ENCODE results near the gene RAET1G. TPM values are rescaled to one million over a fixed set of nuclear protein-coding genes. Genes with fewer than 3 reads are reported as not detected.
A peak's percentile ranks its signal among the peaks of the same experiment; 100 is the strongest.
"Not testable (repeated sequence)": the region's sequence is repeated elsewhere in the genome, so short reads cannot be mapped to it uniquely, and the experiment has no call there.

The RAET1G gene
- total RNA-seq, 2 experiments from 2014 or later: not detected

DNA sequence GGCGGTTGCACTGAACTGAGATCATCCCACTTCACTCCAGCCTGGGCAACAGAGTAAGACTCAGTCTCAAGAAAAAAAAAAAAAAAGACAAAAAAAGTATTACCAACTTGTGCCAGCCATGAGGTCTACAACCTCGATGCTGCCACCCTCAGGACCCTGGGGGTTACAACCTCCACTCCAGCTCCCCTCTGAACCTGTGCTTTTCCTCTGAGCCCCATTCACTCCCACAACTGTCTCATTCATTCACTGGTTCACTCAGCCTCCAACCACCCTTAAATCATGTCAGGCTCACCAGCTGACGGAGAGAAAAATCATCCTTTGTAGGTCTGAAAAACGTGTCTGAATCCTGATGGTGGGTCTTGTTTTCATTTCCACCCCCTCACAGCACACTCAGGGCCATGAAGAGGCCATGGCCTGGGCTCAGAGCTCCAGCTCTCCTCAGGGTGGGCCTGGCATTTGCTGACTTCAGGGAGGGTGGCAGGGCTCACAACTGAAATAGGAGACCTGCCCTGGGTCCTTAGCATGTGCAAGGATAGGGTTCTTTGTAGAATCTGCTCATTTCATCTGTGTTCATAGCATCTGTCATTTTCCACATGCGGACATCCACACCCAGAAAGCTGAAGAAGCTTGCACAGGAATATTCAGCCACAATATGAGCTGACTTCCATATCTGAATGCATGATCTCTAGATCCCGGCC is 39.0 kb upstream of the RAET1G start:
- Mint-ChIP-seq H3K36me3 (peaks cover 4% of the 10 kb centered on the region), H3K4me3 (no peak overlapping the region), H3K27me3 (peaks cover 81% of the 10 kb centered on the region), H3K27ac (no peak overlapping the region), H3K9me3 (ENCODE audit: low read depth) (no peaks in the 10 kb centered on the region), H3K4me1 (peaks cover 22% of the 10 kb centered on the region)
- DNase-seq: peak; percentile 51
- no peak for ATAC-seq
- CTCF ChIA-PET: interaction anchor here (0.6 to 1.3 kb wide), 4 partner anchors 55 to 412 kb away, joined by 3 to 4 read pairs (median 3); no protein-coding TSS in a partner anchor

DNA sequence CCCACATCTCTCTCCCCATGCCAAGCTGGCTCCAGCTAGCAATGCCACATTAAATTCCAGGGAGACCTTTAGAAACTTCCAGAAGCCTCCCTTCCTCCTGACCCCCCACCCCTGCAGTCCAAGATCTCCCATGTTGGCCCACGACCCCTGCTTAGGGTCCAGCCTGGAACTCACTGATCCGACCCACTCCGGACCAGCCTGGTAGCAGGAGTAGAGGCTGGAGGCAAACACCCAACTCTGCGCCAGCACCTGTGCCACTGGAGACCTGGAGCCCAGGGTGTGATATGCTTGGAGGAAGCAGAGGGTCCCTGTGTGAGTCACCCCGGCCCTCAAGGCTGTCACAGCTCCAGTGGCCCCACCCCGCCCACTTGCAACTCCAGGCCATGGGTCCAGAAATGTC is 37.6 kb upstream of the RAET1G start:
- Mint-ChIP-seq H3K27ac (no peak overlapping the region), H3K4me3 (no peak overlapping the region), H3K36me3 (peaks cover 4% of the 10 kb centered on the region), H3K9me3 (ENCODE audit: low read depth) (no peaks in the 10 kb centered on the region), H3K4me1 (peaks cover 25% of the 10 kb centered on the region), H3K27me3 (peaks cover 84% of the 10 kb centered on the region)
- ATAC-seq (no peak), DNase-seq (peak; percentile 38)
- CTCF ChIA-PET: interaction anchor here (1.3 kb wide), 1 partner anchor 56 kb away, joined by 4 read pairs; no protein-coding TSS in a partner anchor

DNA sequence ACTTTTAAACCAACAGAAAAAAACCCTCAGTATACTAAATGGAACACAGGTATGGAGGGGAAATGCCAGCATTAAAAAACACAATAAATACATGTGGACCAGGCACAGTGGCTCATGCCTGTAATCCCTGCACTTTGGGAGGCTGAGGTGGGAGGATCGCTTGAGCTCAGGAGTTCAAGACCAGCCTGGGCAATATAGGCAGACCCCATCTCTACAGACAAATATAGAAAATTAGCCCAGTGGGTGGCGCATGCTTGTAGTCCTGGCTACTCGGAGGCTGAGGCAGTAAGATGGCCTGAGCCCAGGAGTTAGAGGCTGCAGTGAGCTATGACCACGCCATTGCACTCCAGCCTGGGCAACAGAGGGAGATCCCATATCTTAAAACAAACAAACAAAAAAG is 36.9 kb upstream of the RAET1G start:
- CTCF ChIA-PET; ATAC-seq; H3K4me3 Mint-ChIP-seq; H3K9me3 Mint-ChIP-seq (ENCODE audit: low read depth); H3K36me3 Mint-ChIP-seq; H3K27ac Mint-ChIP-seq: not testable (repeated sequence)
- Mint-ChIP-seq H3K4me1 (peaks cover 26% of the 10 kb centered on the region), H3K27me3 (peaks cover 84% of the 10 kb centered on the region)
- peak; percentile 12 for DNase-seq

DNA sequence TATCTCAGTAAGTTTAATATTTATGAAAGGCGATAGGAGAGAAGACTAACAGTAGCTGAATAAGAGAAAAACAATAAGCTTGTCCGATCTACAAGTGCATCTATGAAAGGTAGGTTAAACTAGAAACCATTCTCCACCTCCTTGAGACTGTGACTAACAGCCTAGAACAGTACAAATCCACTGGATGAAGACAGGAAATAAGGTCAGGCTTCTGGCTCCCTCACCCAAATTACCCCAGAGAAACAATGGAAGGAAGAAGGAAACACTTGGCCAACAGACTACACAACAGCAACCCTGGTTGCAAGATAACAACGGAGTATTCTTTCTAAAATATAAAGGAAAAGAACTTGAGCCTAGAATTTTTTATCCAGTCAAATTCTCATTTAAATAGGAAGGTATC is 35.2 kb upstream of the RAET1G start:
- not testable (repeated sequence) for H3K27ac Mint-ChIP-seq; H3K4me3 Mint-ChIP-seq; H3K9me3 Mint-ChIP-seq (ENCODE audit: low read depth); ATAC-seq; DNase-seq; H3K36me3 Mint-ChIP-seq
- CTCF ChIA-PET: interaction anchor here (1.3 kb wide), 1 partner anchor 58 kb away, joined by 3 read pairs; no protein-coding TSS in a partner anchor
- Mint-ChIP-seq H3K27me3 (peaks cover 77% of the 10 kb centered on the region), H3K4me1 (peaks cover 21% of the 10 kb centered on the region)

DNA sequence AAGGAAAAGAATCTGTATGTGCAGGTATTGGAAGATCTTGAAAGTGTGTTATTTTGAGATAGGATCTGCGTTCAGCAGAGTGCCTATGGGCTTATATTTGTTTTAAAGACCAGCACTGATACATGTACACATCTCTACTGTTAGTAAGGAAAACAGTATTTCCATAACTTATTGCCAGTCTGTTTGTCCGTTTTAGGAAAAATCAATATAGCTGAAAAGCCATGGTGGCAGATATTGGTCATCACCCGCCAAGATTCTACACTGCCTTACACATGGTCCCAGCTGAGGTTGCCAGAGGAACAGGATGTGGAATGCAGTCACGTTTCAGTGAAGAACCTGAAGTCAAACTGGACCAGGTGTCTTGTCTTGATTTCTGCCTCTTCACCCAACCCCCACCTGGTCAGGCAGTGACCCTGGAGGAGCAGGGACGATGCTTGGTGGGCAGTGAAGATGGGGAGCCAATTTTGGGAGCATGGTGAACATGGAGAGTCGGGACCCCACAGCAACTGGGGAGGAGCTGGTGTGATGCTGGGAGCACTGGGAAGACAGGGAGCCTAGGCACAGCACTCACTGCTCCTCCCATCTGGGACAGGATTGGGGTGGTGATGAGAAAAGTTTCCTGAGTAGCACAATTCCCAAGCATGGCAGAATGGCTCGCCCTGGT is 32.9 kb upstream of the RAET1G start:
- H3K9me3 Mint-ChIP-seq (ENCODE audit: low read depth); H3K27ac Mint-ChIP-seq; H3K4me3 Mint-ChIP-seq; ATAC-seq; H3K36me3 Mint-ChIP-seq; CTCF ChIA-PET: not testable (repeated sequence)
- DNase-seq: peak; percentile 37
- Mint-ChIP-seq H3K4me1 (peaks cover 15% of the 10 kb centered on the region), H3K27me3 (peaks cover 83% of the 10 kb centered on the region)

DNA sequence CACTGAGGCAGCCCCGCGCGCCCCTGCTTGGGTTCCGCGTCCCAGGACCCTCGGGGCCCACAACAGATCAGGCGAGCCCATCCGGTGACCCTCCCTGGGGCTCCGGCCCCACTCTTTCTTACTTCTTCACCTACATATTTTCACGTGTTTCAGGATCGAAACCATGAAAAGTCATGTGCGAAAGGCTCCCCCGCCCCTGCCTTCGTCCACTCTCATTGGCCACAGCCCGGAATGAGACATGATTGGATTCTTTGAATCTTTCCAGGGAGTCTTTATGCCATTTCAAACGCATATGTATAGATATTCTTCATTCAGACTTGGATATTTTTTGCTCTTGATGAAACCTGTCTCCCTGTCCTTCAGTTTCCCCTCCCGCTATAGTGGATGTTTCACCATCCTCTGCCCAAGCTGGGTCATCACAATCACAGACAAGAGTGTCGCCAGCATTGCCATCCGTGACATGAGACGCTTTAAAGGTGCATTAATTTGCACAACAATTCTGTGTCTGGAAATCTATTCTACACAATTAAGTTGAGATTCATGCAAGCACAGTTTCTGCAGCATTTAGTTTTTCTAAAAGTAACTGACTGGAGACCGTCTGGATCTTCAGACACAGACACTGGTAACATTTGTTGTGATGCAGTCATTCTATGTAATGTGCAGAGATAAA is 32.2 kb upstream of the RAET1G start:
- DNase-seq: peak; percentile 23
- CTCF ChIA-PET; H3K9me3 Mint-ChIP-seq (ENCODE audit: low read depth); ATAC-seq; H3K36me3 Mint-ChIP-seq; H3K27ac Mint-ChIP-seq; H3K4me3 Mint-ChIP-seq: not testable (repeated sequence)
- Mint-ChIP-seq H3K4me1 (peaks cover 15% of the 10 kb centered on the region), H3K27me3 (peaks cover 84% of the 10 kb centered on the region)

DNA sequence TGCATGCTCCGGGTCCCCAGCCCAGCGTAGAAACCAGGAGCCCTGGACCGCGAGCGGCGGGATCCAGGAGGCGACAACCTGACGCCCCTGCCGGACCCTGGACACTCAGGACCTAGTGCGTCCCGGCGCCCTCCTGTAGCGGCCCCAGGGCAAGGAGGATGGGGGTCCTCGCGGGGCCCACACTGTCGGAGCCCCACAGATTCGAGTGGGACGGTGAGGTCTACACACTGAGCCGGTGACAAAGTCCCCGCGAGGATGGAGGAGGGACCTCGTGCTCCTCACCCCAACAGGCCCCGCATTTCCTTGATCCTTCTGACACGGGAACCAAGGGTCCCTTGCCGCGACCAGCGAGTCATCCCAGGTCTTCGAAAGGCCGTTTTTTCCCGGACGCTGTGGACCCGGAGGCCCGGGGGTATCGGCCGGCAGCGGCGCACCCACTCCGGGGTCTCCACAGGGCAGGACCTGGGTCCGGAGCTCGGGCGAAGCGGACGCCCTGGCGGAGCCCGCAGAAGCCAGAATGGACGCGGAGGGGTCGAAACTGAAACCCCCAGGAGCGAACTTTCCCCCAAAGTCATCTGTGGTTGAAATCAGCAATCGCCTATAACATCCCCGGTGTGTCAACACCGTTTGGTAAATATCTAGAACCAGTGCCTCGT is 31.5 kb upstream of the RAET1G start:
- H3K9me3 Mint-ChIP-seq (ENCODE audit: low read depth); CTCF ChIA-PET; H3K27ac Mint-ChIP-seq; H3K4me3 Mint-ChIP-seq; H3K36me3 Mint-ChIP-seq: not testable (repeated sequence)
- Mint-ChIP-seq H3K27me3 (peaks cover 84% of the 10 kb centered on the region), H3K4me1 (peaks cover 15% of the 10 kb centered on the region)
- DNase-seq: peak; percentile 38
- ATAC-seq: peak; percentile 45

DNA sequence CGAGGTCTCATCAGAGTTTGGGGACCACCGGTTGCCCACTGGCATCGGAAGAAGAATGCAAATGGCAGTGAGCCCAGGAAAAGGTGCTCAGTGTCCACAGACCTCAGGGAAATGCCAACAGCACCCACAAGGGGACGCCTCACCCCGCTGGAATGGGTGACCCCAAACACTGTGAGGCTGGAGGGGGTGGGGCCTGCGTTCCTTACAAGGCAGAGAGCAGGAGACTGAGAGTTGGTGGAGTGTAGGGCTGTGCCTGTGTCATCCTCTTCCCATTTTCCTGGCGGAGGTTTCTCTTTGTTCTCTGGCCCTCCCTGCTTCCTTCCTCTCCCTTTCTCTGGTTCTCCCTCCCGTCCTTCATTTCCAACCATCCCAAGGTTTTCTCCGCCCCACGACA is 31.0 kb upstream of the RAET1G start:
- H3K36me3 Mint-ChIP-seq; H3K4me3 Mint-ChIP-seq; H3K27ac Mint-ChIP-seq; H3K9me3 Mint-ChIP-seq (ENCODE audit: low read depth): not testable (repeated sequence)
- CTCF ChIA-PET: interaction anchor here (2.5 kb wide), 1 partner anchor 63 kb away, joined by 10 read pairs; no protein-coding TSS in a partner anchor
- peak; percentile 91 for ATAC-seq
- H3K4me1 Mint-ChIP-seq: peaks cover 15% of the 10 kb centered on the region
- DNase-seq: peak; percentile 15
- H3K27me3 Mint-ChIP-seq: peaks cover 83% of the 10 kb centered on the region

DNA sequence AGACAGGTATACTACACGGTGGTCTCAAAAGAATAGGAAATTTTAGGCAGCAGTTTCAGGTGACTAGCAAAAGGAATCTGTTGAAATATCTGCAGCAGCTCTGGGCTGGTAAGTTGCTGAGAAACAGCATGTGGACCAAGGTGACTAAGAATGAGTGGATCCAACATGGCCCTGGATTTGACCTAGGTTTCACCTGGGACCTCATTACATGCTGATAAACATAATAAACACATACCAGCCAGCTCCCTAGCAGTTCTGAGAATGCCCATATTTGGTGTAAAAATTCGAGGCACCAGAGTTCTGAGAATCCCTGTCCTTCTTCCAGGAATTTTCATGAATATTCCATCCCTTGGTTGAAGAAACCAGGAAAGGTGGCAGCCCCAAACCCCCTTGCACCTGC is 30.5 kb upstream of the RAET1G start:
- not testable (repeated sequence) for H3K9me3 Mint-ChIP-seq (ENCODE audit: low read depth); H3K27ac Mint-ChIP-seq; H3K4me3 Mint-ChIP-seq; H3K36me3 Mint-ChIP-seq; ATAC-seq
- CTCF ChIA-PET: interaction anchor here (2.5 kb wide), 1 partner anchor 64 kb away, joined by 10 read pairs; no protein-coding TSS in a partner anchor
- Mint-ChIP-seq H3K27me3 (peaks cover 84% of the 10 kb centered on the region), H3K4me1 (peaks cover 15% of the 10 kb centered on the region)
- DNase-seq: peak; percentile 15

DNA sequence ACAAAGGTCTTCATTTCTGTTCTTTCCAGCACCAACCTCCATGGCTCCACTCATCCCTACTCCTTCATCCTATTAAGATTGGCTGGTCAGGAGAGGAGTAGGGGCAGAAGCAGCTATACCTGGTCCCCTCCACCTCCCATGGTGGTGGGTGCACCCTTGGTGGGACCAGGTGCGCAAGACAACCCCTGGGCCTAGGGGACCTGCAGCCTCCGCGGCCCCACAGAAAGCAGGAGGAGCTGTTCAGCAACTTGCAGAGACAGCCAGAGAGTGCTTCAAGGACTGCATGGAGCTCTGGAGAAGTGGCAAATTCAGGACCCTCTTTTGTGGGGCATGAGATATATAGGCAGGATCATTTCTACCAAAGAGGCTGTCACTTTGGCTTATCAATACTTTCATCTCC is 28.7 kb upstream of the RAET1G start:
- Mint-ChIP-seq H3K9me3 (ENCODE audit: low read depth) (no peaks in the 10 kb centered on the region), H3K27ac (no peak overlapping the region), H3K4me1 (peaks cover 15% of the 10 kb centered on the region), H3K36me3 (no peaks in the 10 kb centered on the region), H3K4me3 (no peak overlapping the region), H3K27me3 (peaks cover 77% of the 10 kb centered on the region)
- DNase-seq (no peak), ATAC-seq (no peak)
- CTCF ChIA-PET: interaction anchor here (2.5 kb wide), 1 partner anchor 65 kb away, joined by 10 read pairs; no protein-coding TSS in a partner anchor

DNA sequence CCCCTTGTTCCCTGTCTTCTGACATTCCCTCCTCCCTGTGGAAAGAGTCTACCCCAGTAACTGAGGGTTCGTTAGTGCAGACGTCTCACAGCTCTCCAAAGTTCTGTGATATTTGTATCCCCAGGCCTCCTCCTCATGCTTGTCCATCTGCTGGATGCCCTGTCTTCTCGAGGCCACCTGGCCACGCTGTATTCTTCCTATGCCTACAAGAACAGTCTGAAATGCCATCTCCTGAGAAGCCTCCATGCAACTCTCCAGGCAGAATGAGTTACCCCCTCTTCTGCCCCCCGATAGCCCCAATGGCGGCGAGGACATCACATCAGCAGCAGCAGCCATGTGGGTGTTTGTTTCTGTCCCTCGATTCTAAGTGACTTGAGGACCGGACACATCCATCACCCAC is 28.2 kb upstream of the RAET1G start:
- H3K9me3 Mint-ChIP-seq (ENCODE audit: low read depth): no peaks in the 10 kb centered on the region
- H3K4me3 Mint-ChIP-seq: no peak overlapping the region
- ATAC-seq (no peak), DNase-seq (no peak)
- H3K36me3 Mint-ChIP-seq: no peaks in the 10 kb centered on the region
- H3K27ac Mint-ChIP-seq: no peak overlapping the region
- peaks cover 79% of the 10 kb centered on the region for H3K27me3 Mint-ChIP-seq
- H3K4me1 Mint-ChIP-seq: peaks cover 15% of the 10 kb centered on the region
- CTCF ChIA-PET: no interaction called here

DNA sequence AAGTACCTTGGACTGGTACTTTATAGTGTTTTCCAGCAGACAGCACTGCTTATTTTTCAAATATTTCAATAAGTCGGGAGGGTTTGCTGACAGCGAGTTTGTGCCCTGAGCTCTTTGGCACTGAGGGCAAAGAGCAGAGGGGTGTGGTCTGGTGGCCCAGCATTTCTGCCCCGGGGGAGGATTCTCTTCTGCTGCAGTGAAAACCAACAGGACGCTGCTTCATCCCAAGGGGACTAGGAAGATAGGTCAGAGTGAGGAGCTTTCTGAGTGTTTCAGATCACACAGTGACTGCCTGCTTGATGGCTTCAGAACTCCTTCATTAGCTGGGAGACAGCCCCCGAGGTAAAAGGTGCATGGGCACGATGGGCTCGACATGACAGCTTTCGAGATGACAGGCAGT is 27.5 kb upstream of the RAET1G start:
- CTCF ChIA-PET: no interaction called here
- Mint-ChIP-seq H3K9me3 (ENCODE audit: low read depth) (no peaks in the 10 kb centered on the region), H3K27me3 (peaks cover 74% of the 10 kb centered on the region), H3K27ac (no peak overlapping the region), H3K36me3 (no peaks in the 10 kb centered on the region), H3K4me3 (no peak overlapping the region), H3K4me1 (peaks cover 12% of the 10 kb centered on the region)
- DNase-seq (no peak), ATAC-seq (no peak)

DNA sequence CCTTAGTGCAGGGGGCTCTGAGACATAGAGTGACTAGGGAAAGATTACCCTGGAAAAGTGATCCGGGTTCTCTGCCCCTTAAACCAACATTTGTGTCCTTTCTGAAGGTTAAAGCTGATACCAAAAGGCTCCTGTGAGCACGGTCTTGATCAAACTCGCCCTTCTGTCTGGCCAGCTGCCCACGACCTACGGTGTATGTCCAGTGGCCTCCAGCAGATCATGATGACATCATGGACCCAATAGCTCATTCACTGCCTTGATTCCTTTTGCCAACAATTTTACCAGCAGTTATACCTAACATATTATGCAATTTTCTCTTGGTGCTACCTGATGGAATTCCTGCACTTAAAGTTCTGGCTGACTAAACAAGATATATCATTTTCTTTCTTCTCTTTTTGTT is 25.7 kb upstream of the RAET1G start:
- H3K27me3 Mint-ChIP-seq: peaks cover 70% of the 10 kb centered on the region
- H3K36me3 Mint-ChIP-seq: no peaks in the 10 kb centered on the region
- H3K4me3 Mint-ChIP-seq: no peak overlapping the region
- DNase-seq (no peak), ATAC-seq (no peak)
- H3K4me1 Mint-ChIP-seq: peaks cover 5% of the 10 kb centered on the region
- CTCF ChIA-PET: no interaction called here
- no peaks in the 10 kb centered on the region for H3K9me3 Mint-ChIP-seq (ENCODE audit: low read depth)
- H3K27ac Mint-ChIP-seq: no peak overlapping the region
